ENCODE data around the gene UBR1. TPM values are rescaled to one million over a fixed set of nuclear protein-coding genes. Genes with fewer than 3 reads are reported as not detected.

UBR1 gene
- total RNA-seq, 1 experiment from 2014 or later, result 22.2 TPM

DNA sequence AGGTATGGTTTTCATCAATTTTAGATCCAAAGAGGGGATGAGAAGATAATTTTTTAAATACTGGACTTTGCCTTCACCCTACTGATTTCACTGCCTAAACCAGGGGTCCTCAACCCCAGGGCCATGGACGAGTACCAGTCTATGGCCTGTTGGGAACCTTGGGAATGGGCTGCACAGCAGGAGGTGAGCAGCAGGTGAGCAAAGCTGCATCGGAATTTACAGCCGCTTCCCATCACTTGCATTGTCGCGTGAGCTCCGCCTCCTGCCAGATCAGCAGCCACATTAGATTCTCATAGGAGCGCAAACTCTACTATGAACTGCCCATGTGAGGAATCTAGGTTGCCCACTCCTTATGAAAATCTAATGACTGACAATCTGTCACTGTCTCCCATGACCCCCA, 109.0 kb downstream of the UBR1 start:
- H3T11ph ChIP-seq (ENCODE audit: low read length), result no peak overlapping the region
- H4K20me1 ChIP-seq (ENCODE audit: control insufficient read depth, insufficient read depth, insufficient read length), result no peaks in the 10 kb centered on the region
- no peak overlapping the region for H3K27ac ChIP-seq (ENCODE audit: insufficient read length, low read depth, low read length)
- no peak overlapping the region for H4K8ac ChIP-seq (replicated peaks; ENCODE audit: insufficient read length, low read depth, low read length)
- no peaks in the 10 kb centered on the region for H3K9me3 Mint-ChIP-seq
- H2BK20ac ChIP-seq (ENCODE audit: low read depth, low read length, poor library complexity, severe bottlenecking), result no peak overlapping the region
- no peaks in the 10 kb centered on the region for H3K23me2 ChIP-seq (ENCODE audit: insufficient read length, low read depth, low read length, poor library complexity, severe bottlenecking)
- H2AK5ac ChIP-seq (ENCODE audit: insufficient read length, low read length), result no peak overlapping the region
- no peak overlapping the region for H3K4me3 Mint-ChIP-seq
- TF ChIP-seq, protein P1, sequence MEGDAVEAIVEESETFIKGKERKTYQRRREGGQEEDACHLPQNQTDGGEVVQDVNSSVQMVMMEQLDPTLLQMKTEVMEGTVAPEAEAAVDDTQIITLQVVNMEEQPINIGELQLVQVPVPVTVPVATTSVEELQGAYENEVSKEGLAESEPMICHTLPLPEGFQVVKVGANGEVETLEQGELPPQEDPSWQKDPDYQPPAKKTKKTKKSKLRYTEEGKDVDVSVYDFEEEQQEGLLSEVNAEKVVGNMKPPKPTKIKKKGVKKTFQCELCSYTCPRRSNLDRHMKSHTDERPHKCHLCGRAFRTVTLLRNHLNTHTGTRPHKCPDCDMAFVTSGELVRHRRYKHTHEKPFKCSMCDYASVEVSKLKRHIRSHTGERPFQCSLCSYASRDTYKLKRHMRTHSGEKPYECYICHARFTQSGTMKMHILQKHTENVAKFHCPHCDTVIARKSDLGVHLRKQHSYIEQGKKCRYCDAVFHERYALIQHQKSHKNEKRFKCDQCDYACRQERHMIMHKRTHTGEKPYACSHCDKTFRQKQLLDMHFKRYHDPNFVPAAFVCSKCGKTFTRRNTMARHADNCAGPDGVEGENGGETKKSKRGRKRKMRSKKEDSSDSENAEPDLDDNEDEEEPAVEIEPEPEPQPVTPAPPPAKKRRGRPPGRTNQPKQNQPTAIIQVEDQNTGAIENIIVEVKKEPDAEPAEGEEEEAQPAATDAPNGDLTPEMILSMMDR (conservative IDR thresholded peaks at IDR 0.05), result no peak
- no peak overlapping the region for H3K23ac ChIP-seq (ENCODE audit: insufficient read length, low read depth, low read length)
- no peak overlapping the region for H3K4me2 ChIP-seq (ENCODE audit: insufficient read depth, insufficient read length, low read length)
- H4K5ac ChIP-seq (ENCODE audit: insufficient read length, low read depth, low read length), result no peak overlapping the region
- DNase-seq, result peak; percentile 37
- H4K91ac ChIP-seq (ENCODE audit: insufficient read length, low read depth, low read length), result no peak overlapping the region
- H3K14ac ChIP-seq (ENCODE audit: insufficient read depth, low read length), result no peak overlapping the region
- no peak overlapping the region for H2BK12ac ChIP-seq (ENCODE audit: insufficient read length, low read depth, low read length)
- no peak overlapping the region for H2AFZ ChIP-seq (ENCODE audit: low read length)
- no peak overlapping the region for H3K56ac ChIP-seq (ENCODE audit: insufficient read length, low read depth, low read length)
- no peak overlapping the region for H3K9ac ChIP-seq (ENCODE audit: extremely low read depth, insufficient read length, low read length)
- H3K18ac ChIP-seq (ENCODE audit: insufficient read length, low read depth, low read length), result no peak overlapping the region
- H3K27me3 Mint-ChIP-seq (ENCODE audit: low read depth), result no peaks in the 10 kb centered on the region
- H2BK5ac ChIP-seq (ENCODE audit: insufficient read length, low read length), result no peak overlapping the region
- no peak overlapping the region for H2BK15ac ChIP-seq (ENCODE audit: low read depth, low read length)
- no peaks in the 10 kb centered on the region for H3K9me3 ChIP-seq (ENCODE audit: control insufficient read depth, low read depth, low read length)
- H3K4me1 Mint-ChIP-seq, result peaks cover 2 to 10% of the 10 kb centered on the region in 2 experiments; a peak in 2 of 4 replicates
- peaks cover 0 to 21% (median 17%) of the 10 kb centered on the region in 3 experiments; a peak in 5 of 7 replicates for H3K36me3 Mint-ChIP-seq (ENCODE audit: insufficient read depth in 1 of 3, low read depth in 3 of 3)
- H3K27ac Mint-ChIP-seq, result 0 out of 7 replicates have a peak overlapping the region, but pooled peaks of 1 of the 3 experiments have one; percentile 12
- WGBS (ENCODE audit: extremely low coverage, insufficient read length, low lambda C conversion rate), result no CpG with 5 or more reads among the region's 7 CpGs
- no peak overlapping the region for H3K4ac ChIP-seq (ENCODE audit: low read depth, low read length)
- H3K79me1 ChIP-seq (ENCODE audit: insufficient read depth, low read depth, low read length, poor library complexity, severe bottlenecking), result no peaks in the 10 kb centered on the region
- H3K27me3 ChIP-seq (ENCODE audit: insufficient read depth, low read length), result no peaks in the 10 kb centered on the region
- H2BK120ac ChIP-seq (ENCODE audit: low read depth, low read length, poor library complexity, severe bottlenecking), result no peak overlapping the region
- no peaks in the 10 kb centered on the region for H3K79me2 ChIP-seq (ENCODE audit: insufficient read depth, low read length)
- peaks cover 2% of the 10 kb centered on the region; the same call in 1 of the 2 replicates for H3K4me1 ChIP-seq (ENCODE audit: insufficient read depth, low read length)
